ENCODE results near the gene ARID5B. TPM values are rescaled to one million over a fixed set of nuclear protein-coding genes. Genes with fewer than 3 reads are reported as not detected.

Gene ARID5B
- total and polyA plus RNA-seq, 2 experiments from 2014 or later: 53.2 to 55.0 TPM

DNA sequence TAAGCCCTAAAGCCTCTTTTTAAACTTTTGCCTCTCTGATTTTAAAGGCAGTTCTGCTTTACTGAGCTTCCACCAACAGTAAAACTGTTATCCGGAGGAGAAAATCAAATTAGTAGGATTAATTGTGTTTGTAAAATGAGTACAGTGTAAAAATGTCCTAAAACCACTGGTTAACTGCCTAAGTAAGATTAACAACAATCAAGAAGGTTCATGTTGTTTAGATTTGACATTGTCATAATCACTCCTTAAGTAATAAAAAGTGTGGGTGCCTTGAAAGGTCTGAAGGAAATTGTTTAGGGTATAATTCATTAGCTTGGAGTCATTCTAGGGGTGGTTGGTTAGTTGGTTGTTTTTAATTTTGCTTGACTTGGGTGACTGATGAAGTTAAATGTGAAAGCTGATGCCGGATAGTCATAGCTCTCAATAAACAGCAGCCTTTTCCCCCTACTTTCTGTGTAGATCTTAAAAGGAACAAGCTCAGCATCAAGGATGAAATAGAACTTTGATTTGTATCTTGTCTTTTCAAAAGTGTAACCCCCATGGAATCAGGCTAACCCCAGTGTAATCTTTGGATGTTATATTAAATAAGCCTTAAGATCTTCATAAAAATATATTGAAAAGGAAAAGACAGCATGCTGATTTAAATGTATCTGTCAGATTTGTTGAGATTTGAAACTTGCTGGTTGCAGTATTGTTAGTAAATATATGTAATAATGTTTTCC, 148.3 kb downstream of the ARID5B start:
- peak overlapping the region; percentile 23 for H3K4me3 ChIP-seq
- no peaks in the 10 kb centered on the region for H3K9me2 ChIP-seq (replicated peaks; ENCODE audit: insufficient read depth)
- H3K79me2 ChIP-seq: peaks cover 73% of the 10 kb centered on the region
- no peaks in the 10 kb centered on the region for H4K20me1 ChIP-seq (ENCODE audit: insufficient read depth, poor library complexity, severe bottlenecking)
- no peak overlapping the region for H2AFZ ChIP-seq
- TF ChIP-seq EZH2 (IDR thresholded peaks at IDR 0.05; ENCODE audit: borderline replicate concordance) (no peak), EZH2phosphoT487 (IDR thresholded peaks at IDR 0.05; ENCODE audit: low read depth, severe bottlenecking, unreplicated experiment) (no peak)
- TF ChIP-seq, protein P1, sequence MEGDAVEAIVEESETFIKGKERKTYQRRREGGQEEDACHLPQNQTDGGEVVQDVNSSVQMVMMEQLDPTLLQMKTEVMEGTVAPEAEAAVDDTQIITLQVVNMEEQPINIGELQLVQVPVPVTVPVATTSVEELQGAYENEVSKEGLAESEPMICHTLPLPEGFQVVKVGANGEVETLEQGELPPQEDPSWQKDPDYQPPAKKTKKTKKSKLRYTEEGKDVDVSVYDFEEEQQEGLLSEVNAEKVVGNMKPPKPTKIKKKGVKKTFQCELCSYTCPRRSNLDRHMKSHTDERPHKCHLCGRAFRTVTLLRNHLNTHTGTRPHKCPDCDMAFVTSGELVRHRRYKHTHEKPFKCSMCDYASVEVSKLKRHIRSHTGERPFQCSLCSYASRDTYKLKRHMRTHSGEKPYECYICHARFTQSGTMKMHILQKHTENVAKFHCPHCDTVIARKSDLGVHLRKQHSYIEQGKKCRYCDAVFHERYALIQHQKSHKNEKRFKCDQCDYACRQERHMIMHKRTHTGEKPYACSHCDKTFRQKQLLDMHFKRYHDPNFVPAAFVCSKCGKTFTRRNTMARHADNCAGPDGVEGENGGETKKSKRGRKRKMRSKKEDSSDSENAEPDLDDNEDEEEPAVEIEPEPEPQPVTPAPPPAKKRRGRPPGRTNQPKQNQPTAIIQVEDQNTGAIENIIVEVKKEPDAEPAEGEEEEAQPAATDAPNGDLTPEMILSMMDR (IDR thresholded peaks at IDR 0.05; ENCODE audit: poor library complexity): no peak
- H3K4me1 ChIP-seq (ENCODE audit: insufficient read depth): peaks cover 37% of the 10 kb centered on the region
- 12% methylated on average over 2 of the region's 2 CpGs for WGBS (ENCODE audit: low lambda C conversion rate, missing lambda C conversion rate)
- peak overlapping the region; percentile 73 for H3K4me2 ChIP-seq
- no peaks in the 10 kb centered on the region for H3K9me3 ChIP-seq (ENCODE audit: low read depth)
- peak overlapping the region; percentile 95 for H3K27ac ChIP-seq
- no peaks in the 10 kb centered on the region for H3K27me3 ChIP-seq
- no peak for DNase-seq (ENCODE audit: low spot score)
- no peaks in the 10 kb centered on the region for H3K36me3 ChIP-seq (replicated peaks; ENCODE audit: insufficient read depth, low read depth)

DNA sequence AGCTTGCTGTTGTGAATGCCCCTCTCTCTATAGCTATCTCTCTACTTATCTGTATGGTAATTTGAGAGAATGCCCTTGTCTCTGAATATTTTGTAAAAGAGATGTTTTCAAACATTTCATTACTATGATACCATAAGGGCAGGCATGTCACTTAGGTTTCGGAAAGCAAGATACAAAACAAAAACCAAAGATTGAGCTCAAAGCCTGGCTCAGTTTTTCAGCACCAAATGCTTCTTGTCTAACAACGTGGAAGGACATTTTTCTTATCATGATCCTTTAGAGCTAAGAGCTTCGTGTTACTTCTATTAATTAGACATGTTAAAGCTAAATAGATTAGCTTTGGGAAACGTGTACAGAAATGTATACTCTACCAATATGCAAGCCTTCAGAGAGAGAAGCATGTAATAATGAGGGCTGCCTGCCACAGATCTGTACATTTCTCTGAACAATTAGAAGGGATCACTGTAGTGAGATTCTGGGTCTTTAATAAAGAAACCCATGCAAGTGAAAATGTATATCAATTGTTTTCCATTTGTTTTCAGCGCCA, 148.9 kb downstream of the ARID5B start:
- Histone ChIP-seq H3K4me2 (peak overlapping the region; percentile 73), H2AFZ (no peak overlapping the region), H3K9me3 (ENCODE audit: low read depth) (no peaks in the 10 kb centered on the region), H3K79me2 (peaks cover 78% of the 10 kb centered on the region), H3K27ac (peak overlapping the region; percentile 95), H3K9me2 (replicated peaks; ENCODE audit: insufficient read depth) (no peaks in the 10 kb centered on the region), H3K4me1 (ENCODE audit: insufficient read depth) (peaks cover 41% of the 10 kb centered on the region), H4K20me1 (ENCODE audit: insufficient read depth, poor library complexity, severe bottlenecking) (no peaks in the 10 kb centered on the region), H3K4me3 (peak overlapping the region; percentile 23), H3K27me3 (no peaks in the 10 kb centered on the region), H3K36me3 (replicated peaks; ENCODE audit: insufficient read depth, low read depth) (no peaks in the 10 kb centered on the region)
- DNase-seq (ENCODE audit: low spot score): no peak
- TF ChIP-seq EZH2 (IDR thresholded peaks at IDR 0.05; ENCODE audit: borderline replicate concordance) (no peak), EZH2phosphoT487 (IDR thresholded peaks at IDR 0.05; ENCODE audit: low read depth, severe bottlenecking, unreplicated experiment) (no peak)
- TF ChIP-seq, protein P1 (IDR thresholded peaks at IDR 0.05; ENCODE audit: poor library complexity): no peak
- 34% methylated on average over 5 of the region's 5 CpGs for WGBS (ENCODE audit: low lambda C conversion rate, missing lambda C conversion rate)

DNA sequence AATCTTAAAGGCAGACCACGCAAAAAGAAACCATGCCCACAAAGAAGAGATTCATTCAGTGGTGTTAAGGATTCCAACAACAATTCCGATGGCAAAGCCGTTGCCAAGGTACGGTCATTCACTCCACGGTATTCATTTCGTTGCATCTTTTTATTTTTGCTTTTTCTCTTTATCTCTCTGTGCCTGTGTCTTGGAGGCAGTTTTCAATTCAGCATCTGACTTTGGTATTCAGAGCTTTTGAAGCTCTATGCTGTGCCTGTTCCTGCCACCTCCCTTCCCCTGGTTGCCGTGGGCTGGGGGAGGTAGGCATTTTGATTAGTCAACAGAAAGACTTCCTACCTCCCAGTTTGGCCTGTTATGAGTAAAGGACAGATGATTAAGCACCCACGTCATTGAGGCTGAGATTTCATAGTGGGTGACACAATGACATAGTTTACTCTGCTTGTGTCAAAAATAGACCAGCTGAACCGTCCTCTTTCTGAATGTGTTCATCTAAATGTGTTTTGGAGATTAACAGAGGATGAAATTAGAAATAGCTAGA, 149.5 kb downstream of the ARID5B start:
- peak overlapping the region; percentile 23 for H3K4me3 ChIP-seq
- no peaks in the 10 kb centered on the region for H3K9me2 ChIP-seq (replicated peaks; ENCODE audit: insufficient read depth)
- 55% methylated on average over 9 of the region's 9 CpGs for WGBS (ENCODE audit: low lambda C conversion rate, missing lambda C conversion rate)
- no peaks in the 10 kb centered on the region for H3K36me3 ChIP-seq (replicated peaks; ENCODE audit: insufficient read depth, low read depth)
- no peaks in the 10 kb centered on the region for H3K27me3 ChIP-seq
- no peak for TF ChIP-seq EZH2 (IDR thresholded peaks at IDR 0.05; ENCODE audit: borderline replicate concordance)
- TF ChIP-seq, protein P1 (IDR thresholded peaks at IDR 0.05; ENCODE audit: poor library complexity): no peak
- TF ChIP-seq EZH2phosphoT487 (IDR thresholded peaks at IDR 0.05; ENCODE audit: low read depth, severe bottlenecking, unreplicated experiment): no peak
- peak overlapping the region; percentile 73 for H3K4me2 ChIP-seq
- H3K4me1 ChIP-seq (ENCODE audit: insufficient read depth): peaks cover 46% of the 10 kb centered on the region
- H3K79me2 ChIP-seq: peaks cover 84% of the 10 kb centered on the region
- peak overlapping the region; percentile 95 for H3K27ac ChIP-seq
- no peak overlapping the region for H2AFZ ChIP-seq
- no peaks in the 10 kb centered on the region for H3K9me3 ChIP-seq (ENCODE audit: low read depth)
- no peaks in the 10 kb centered on the region for H4K20me1 ChIP-seq (ENCODE audit: insufficient read depth, poor library complexity, severe bottlenecking)
- peak; percentile 67 for DNase-seq (ENCODE audit: low spot score)
